Loucy (cell line): Measurements from ENCODE around the gene MICAL3.
A peak's percentile ranks its signal among the peaks of the same experiment; 100 is the strongest.

Experiments
- H2AFZ ChIP-seq: fragments of 200-600 bp; sonication (generic); 2 replicates; pipeline ENCODE4 v1.6.0; 2016; ENCODE audit warnings: antibody characterized with exemption, mild to moderate bottlenecking, low read length, moderate library complexity
- H3F3A ChIP-seq: fragments of 200-600 bp; 2 replicates; pipeline ENCODE4 v1.6.0; 2016; ENCODE audit warnings: antibody characterized with exemption, low read depth, mild to moderate bottlenecking
- H3K27me3 ChIP-seq: fragments of 200-600 bp; sonication (generic); 2 replicates; pipeline ENCODE4 v1.6.1; 2014; ENCODE audit warnings: low read length, mild to moderate bottlenecking; ENCODE audit not compliant: insufficient read depth, poor library complexity, severe bottlenecking
- H3K36me3 ChIP-seq: fragments of 200-600 bp; sonication (generic); 2 replicates; pipeline ENCODE4 v1.6.1; 2016; ENCODE audit warnings: low read length; ENCODE audit not compliant: insufficient read depth
- H3K4me1 ChIP-seq: fragments of 200-600 bp; sonication (generic); 2 replicates; pipeline ENCODE4 v1.5.1; 2014; ENCODE audit warnings: low read length, mild to moderate bottlenecking; ENCODE audit not compliant: insufficient read depth, poor library complexity, severe bottlenecking
- H3K4me2 ChIP-seq: fragments of 200-600 bp; sonication (generic); 2 replicates; pipeline ENCODE4 v1.6.0; 2014; ENCODE audit warnings: antibody characterized with exemption, low read length, low read depth, mild to moderate bottlenecking; ENCODE audit not compliant: poor library complexity, severe bottlenecking
- H3K4me3 ChIP-seq: fragments of 200-600 bp; sonication (generic); 2 replicates; pipeline ENCODE4 v1.5.1; 2014; ENCODE audit warnings: low read length, mild to moderate bottlenecking, mixed read lengths; ENCODE audit not compliant: poor library complexity, severe bottlenecking
- H3K79me2 ChIP-seq: fragments of 200-600 bp; sonication (generic); 2 replicates; pipeline ENCODE4 v1.6.1; 2014; ENCODE audit warnings: low read length; ENCODE audit not compliant: insufficient read depth
- H3K9ac ChIP-seq: fragments of 200-600 bp; sonication (generic); 2 replicates; pipeline ENCODE4 v1.6.0; 2014; ENCODE audit warnings: mild to moderate bottlenecking, low read depth, low read length, moderate library complexity; ENCODE audit not compliant: poor library complexity, severe bottlenecking
- H3K9me2 ChIP-seq: fragments of 200-600 bp; sonication (generic); replicated peaks from 2 replicates; pipeline ENCODE4 v1.6.1; 2016; ENCODE audit warnings: low read depth, low read length, mixed read lengths
- H3K9me3 ChIP-seq: fragments of 200-600 bp; sonication (generic); 2 replicates; pipeline ENCODE4 v1.6.1; 2014; ENCODE audit warnings: mild to moderate bottlenecking, antibody characterized with exemption, low read length, low read depth; ENCODE audit not compliant: insufficient read depth
- H4K20me1 ChIP-seq: fragments of 200-600 bp; sonication (generic); 2 replicates; pipeline ENCODE4 v1.6.0; 2014; ENCODE audit warnings: antibody characterized with exemption, low read length, mild to moderate bottlenecking; ENCODE audit not compliant: insufficient read depth, poor library complexity, severe bottlenecking
- EZH2phosphoT487 ChIP-seq: fragments of 200-600 bp; IDR thresholded peaks from 2 replicates; pipeline ENCODE4 v1.6.1; 2018; ENCODE audit warnings: antibody characterized with exemption, mild to moderate bottlenecking, moderate library complexity, borderline replicate concordance
- TF ChIP-seq, protein P1 (sequence below): fragments of 200-600 bp; sonication (generic); conservative IDR thresholded peaks from 2 replicates; pipeline ENCODE4 v1.5.1; 2014; ENCODE audit warnings: mild to moderate bottlenecking, antibody characterized with exemption, low read length

MICAL3 gene

DNA sequence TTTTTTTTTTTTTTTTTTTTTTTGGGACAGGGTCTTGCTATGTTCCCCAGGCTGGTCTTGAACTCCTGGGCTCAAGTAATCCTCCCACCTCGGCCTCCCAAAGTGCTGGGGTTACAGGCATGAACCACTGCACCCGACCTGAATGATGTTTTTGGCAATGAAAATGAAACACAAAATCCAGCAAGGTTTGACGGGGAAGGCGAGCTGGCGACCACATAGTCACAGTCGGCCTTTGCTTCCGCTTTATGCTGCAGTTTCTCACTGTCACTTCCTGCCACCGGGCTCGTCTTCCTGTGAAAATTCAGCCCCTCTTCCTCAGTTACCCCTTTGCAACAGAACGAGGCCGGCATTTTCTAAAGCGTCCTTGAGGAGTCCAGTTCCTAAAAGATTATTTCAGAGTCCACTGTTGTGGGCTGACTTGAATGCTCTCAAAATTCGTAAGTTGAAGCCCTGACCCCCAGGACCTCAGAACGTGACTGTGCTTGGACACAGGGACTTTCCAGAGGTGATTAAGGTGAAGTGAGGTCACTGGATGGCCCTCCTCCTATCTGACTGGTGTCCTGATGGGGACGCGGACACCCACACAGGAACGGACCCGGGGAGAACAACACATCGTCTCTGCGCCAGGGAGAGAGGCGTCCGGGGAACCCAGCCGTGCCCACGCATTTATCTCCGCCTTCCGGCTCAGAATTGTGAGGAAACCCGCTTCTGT is 247.2 kb downstream of the MICAL3 start:
- Histone ChIP-seq H3K4me3 (peak overlapping the region; percentile 82), H3K79me2 (peaks cover 74% of the 10 kb centered on the region), H3K4me2 (peak overlapping the region; percentile 98), H4K20me1 (peaks cover 25% of the 10 kb centered on the region), H3K36me3 (no peaks in the 10 kb centered on the region), H2AFZ (peak overlapping the region; percentile 61), H3F3A (peaks cover 4% of the 10 kb centered on the region; the same call in 1 of the 2 replicates), H3K9me2 (no peaks in the 10 kb centered on the region), H3K27me3 (no peaks in the 10 kb centered on the region), H3K4me1 (peaks cover 77% of the 10 kb centered on the region), H3K9ac (peak overlapping the region; percentile 95), H3K9me3 (no peaks in the 10 kb centered on the region)
- TF ChIP-seq, protein P1, sequence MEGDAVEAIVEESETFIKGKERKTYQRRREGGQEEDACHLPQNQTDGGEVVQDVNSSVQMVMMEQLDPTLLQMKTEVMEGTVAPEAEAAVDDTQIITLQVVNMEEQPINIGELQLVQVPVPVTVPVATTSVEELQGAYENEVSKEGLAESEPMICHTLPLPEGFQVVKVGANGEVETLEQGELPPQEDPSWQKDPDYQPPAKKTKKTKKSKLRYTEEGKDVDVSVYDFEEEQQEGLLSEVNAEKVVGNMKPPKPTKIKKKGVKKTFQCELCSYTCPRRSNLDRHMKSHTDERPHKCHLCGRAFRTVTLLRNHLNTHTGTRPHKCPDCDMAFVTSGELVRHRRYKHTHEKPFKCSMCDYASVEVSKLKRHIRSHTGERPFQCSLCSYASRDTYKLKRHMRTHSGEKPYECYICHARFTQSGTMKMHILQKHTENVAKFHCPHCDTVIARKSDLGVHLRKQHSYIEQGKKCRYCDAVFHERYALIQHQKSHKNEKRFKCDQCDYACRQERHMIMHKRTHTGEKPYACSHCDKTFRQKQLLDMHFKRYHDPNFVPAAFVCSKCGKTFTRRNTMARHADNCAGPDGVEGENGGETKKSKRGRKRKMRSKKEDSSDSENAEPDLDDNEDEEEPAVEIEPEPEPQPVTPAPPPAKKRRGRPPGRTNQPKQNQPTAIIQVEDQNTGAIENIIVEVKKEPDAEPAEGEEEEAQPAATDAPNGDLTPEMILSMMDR = no peak
- TF ChIP-seq EZH2phosphoT487 = no peak

- peak overlapping the region; percentile 98 for H3K4me2 ChIP-seq
- H3K4me1 ChIP-seq = peaks cover 75% of the 10 kb centered on the region
Observed at GRCh38 chr22:17775781-17776465, 248.4 kb downstream of the MICAL3 start.

DNA sequence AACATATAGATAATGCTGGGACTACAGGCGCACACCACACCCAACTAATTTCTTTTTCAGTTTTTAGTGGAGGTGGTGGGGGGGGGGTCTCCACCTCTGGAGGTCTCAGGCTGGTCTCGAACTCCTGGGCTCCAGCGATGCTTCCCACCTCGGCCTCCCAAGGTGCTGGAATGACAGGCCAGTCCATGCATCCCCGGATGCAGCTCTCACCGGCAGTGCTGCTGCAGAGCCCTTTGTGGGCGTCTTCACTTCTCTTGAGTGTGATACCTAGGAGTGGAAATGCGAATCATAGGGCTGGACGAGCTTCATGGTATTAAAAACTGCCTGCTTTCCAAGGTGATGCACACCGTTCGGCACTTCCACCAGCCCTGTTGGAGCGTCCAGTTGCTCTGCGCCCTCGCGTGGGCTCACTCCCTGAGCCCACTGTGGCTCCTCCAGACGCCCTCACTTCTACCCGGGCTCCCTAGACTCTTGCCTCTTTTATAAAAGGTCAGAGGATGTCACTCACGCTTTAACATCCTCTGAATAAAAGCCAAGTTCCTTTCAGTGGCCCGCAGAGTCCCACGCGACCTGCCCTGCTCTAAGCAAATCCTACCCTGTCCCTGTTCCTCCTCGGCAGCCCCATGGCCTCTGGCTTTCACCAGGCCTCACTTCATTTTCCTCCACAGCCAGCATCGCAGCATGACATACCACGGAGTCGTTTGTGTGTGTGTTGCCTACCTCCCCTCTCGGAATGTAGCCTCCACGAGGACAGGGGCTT is 249.3 kb downstream of the MICAL3 start:
- Histone ChIP-seq H2AFZ (0 out of 2 replicates have a peak overlapping the region, but pooled peaks have one; percentile 46), H3K9me3 (no peaks in the 10 kb centered on the region), H3K4me1 (peaks cover 75% of the 10 kb centered on the region), H3K4me2 (peak overlapping the region; percentile 98), H3F3A (peaks cover 1% of the 10 kb centered on the region; the same call in 1 of the 2 replicates), H4K20me1 (peaks cover 43% of the 10 kb centered on the region), H3K27me3 (no peaks in the 10 kb centered on the region), H3K9me2 (no peaks in the 10 kb centered on the region), H3K36me3 (no peaks in the 10 kb centered on the region), H3K79me2 (peaks cover 92% of the 10 kb centered on the region), H3K9ac (peak overlapping the region; percentile 95), H3K4me3 (peak overlapping the region; percentile 79)
- no peak for TF ChIP-seq EZH2phosphoT487
- TF ChIP-seq, protein P1 = no peak

More at GRCh38 chr22:17775781-17776465, 248.4 kb downstream of the MICAL3 start:
- H4K20me1 ChIP-seq = peaks cover 35% of the 10 kb centered on the region
- TF ChIP-seq, protein P1 = no peak
- no peak for TF ChIP-seq EZH2phosphoT487
- H3K27me3 ChIP-seq = no peaks in the 10 kb centered on the region
- H3K9me2 ChIP-seq = no peaks in the 10 kb centered on the region
- H3K9me3 ChIP-seq = no peaks in the 10 kb centered on the region
- H3K79me2 ChIP-seq = peaks cover 84% of the 10 kb centered on the region
- H3K9ac ChIP-seq = peak overlapping the region; percentile 95
- peak overlapping the region; percentile 82 for H3K4me3 ChIP-seq
- H3K36me3 ChIP-seq = no peaks in the 10 kb centered on the region
- H2AFZ ChIP-seq = no peak overlapping the region
- H3F3A ChIP-seq = peaks cover 4% of the 10 kb centered on the region; the same call in 1 of the 2 replicates
